Measurements from ENCODE around the gene RPS19BP1. TPM values are rescaled to one million over a fixed set of nuclear protein-coding genes. Genes with fewer than 3 reads are reported as not detected.

RPS19BP1 gene
- total RNA-seq, 2 donors from 2014 or later, result 65.5 to 70.3 TPM

DNA sequence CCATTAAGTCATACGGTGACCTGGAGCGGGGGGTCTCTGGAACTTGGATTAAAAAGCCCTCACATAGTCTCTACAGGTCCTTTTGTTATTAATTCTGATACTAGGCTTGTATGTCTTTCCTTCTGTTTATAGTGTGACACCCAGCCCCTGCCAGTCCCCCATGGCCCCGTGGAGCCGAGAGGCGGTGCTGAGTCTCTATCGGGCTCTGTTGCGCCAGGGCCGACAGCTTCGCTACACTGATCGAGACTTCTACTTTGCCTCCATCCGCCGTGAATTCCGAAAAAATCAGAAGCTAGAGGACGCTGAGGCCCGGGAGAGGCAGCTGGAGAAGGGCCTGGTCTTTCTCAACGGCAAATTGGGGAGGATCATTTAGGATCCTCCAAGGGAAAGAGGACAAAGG lies 28.5 kb downstream of the RPS19BP1 start:
- no peaks in the 10 kb centered on the region for H3K27me3 ChIP-seq (ENCODE audit: control insufficient read depth, insufficient read depth, low read length, poor library complexity, severe bottlenecking)
- no peaks in the 10 kb centered on the region for H3K9me3 ChIP-seq (ENCODE audit: control insufficient read depth, low read length)
- no peak for DNase-seq
- H3K36me3 Mint-ChIP-seq (ENCODE audit: low read depth), result peaks cover 46% of the 10 kb centered on the region
- H3K27ac ChIP-seq (ENCODE audit: low read depth, low read length), result no peak overlapping the region
- peaks cover 16% of the 10 kb centered on the region for H3K4me1 ChIP-seq (ENCODE audit: control insufficient read depth, insufficient read depth, low read length)
- no peak overlapping the region for H3K9ac ChIP-seq (ENCODE audit: extremely low read depth, low read length, poor library complexity, severe bottlenecking)
- H3K27me3 Mint-ChIP-seq (ENCODE audit: insufficient read depth), result peaks cover 43% of the 10 kb centered on the region
- no peaks in the 10 kb centered on the region for H3K9me3 Mint-ChIP-seq
- 94 to 95% methylated on average over 14 to 16 of the region's 16 CpGs for WGBS, 2 experiments (ENCODE audit: insufficient coverage in 1 of 2, insufficient read length in 1 of 2)
- peaks cover 21% of the 10 kb centered on the region for H3K4me1 Mint-ChIP-seq
- peak overlapping the region; percentile 87 for H3K4me3 Mint-ChIP-seq
- TF ChIP-seq CTCF (conservative IDR thresholded peaks at IDR 0.05), result no peak
- H3K4me3 ChIP-seq (ENCODE audit: low read length), result no peak overlapping the region
- H3K27ac Mint-ChIP-seq, result no peak overlapping the region
- H3K36me3 ChIP-seq (ENCODE audit: control insufficient read depth, insufficient read depth, low read length), result peaks cover 56% of the 10 kb centered on the region

DNA sequence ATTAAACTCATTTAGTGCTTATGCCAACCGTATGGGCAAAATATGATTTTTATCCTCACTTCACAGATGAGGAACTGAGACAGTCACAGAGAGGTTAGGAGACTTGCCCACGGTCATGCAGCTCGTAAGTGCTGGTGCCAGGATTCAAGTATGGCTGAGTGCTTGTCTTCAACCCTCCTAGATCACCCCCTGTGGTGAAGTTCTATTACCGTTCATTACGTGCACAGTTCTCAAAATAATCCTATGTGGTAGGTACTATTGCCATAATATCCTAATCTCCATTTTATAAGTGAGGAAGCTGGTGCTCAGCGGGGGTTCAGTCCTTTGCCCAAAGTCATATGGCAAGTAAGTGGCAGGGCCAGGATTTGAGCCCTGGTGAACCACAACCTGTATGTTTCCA lies 28.9 kb downstream of the RPS19BP1 start:
- Histone ChIP-seq H3K4me1 (ENCODE audit: control insufficient read depth, insufficient read depth, low read length) (peaks cover 16% of the 10 kb centered on the region), H3K4me3 (ENCODE audit: low read length) (peak overlapping the region; percentile 96), H3K27ac (ENCODE audit: low read depth, low read length) (no peak overlapping the region), H3K36me3 (ENCODE audit: control insufficient read depth, insufficient read depth, low read length) (peaks cover 51% of the 10 kb centered on the region), H3K27me3 (ENCODE audit: control insufficient read depth, insufficient read depth, low read length, poor library complexity, severe bottlenecking) (no peaks in the 10 kb centered on the region), H3K9me3 (ENCODE audit: control insufficient read depth, low read length) (no peaks in the 10 kb centered on the region), H3K9ac (ENCODE audit: extremely low read depth, low read length, poor library complexity, severe bottlenecking) (no peak overlapping the region)
- Mint-ChIP-seq H3K9me3 (no peaks in the 10 kb centered on the region), H3K4me3 (peak overlapping the region; percentile 87), H3K36me3 (ENCODE audit: low read depth) (peaks cover 43% of the 10 kb centered on the region), H3K27me3 (ENCODE audit: insufficient read depth) (peaks cover 44% of the 10 kb centered on the region), H3K27ac (no peak overlapping the region), H3K4me1 (peaks cover 24% of the 10 kb centered on the region)
- TF ChIP-seq CTCF (conservative IDR thresholded peaks at IDR 0.05), result no peak
- 86 to 93% methylated on average over 4 to 5 of the region's 6 CpGs for WGBS, 2 experiments (ENCODE audit: insufficient coverage in 1 of 2, insufficient read length in 1 of 2)
- DNase-seq, result no peak

DNA sequence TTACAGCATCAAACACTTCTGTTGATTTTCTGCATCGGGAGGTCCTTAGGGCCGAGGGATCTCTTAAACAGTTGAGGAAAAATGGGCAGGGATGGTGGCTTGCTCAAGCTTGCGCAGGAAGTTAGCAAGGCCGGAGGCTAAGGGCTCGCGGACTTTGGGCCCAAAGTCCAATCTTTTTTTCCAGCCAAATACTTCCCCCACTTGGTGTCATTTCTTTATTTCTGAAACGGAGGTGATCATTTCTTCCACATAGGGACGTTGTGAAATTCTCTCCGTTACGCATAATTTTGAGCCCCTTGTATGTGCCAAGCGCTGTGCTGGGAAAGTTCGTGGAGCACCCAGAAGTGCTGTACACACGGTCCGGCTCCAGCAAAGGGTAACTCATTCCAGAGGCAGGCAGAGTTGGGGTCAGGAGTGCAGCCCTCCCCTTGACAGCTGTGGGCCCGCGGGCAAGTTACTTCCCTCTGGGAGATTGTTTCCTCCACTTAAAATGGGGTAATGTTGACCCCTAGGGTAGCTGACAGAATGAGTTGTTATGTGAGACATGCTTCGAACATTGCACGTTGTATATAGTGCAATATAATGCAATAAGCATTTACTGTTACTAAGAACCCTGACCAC lies 29.6 kb downstream of the RPS19BP1 start:
- H3K36me3 ChIP-seq (ENCODE audit: control insufficient read depth, insufficient read depth, low read length), result peaks cover 44% of the 10 kb centered on the region
- Mint-ChIP-seq H3K9me3 (no peaks in the 10 kb centered on the region), H3K36me3 (ENCODE audit: low read depth) (peaks cover 36% of the 10 kb centered on the region), H3K27me3 (ENCODE audit: insufficient read depth) (peaks cover 44% of the 10 kb centered on the region), H3K27ac (no peak overlapping the region), H3K4me3 (peak overlapping the region; percentile 87), H3K4me1 (peaks cover 24% of the 10 kb centered on the region)
- no peak for DNase-seq
- H3K9ac ChIP-seq (ENCODE audit: extremely low read depth, low read length, poor library complexity, severe bottlenecking), result peak overlapping the region; percentile 57
- peak overlapping the region; percentile 32 for H3K27ac ChIP-seq (ENCODE audit: low read depth, low read length)
- 34 to 36% methylated on average over 13 to 17 of the region's 18 CpGs for WGBS, 2 experiments (ENCODE audit: insufficient coverage in 1 of 2, insufficient read length in 1 of 2)
- TF ChIP-seq CTCF (conservative IDR thresholded peaks at IDR 0.05), result no peak
- no peaks in the 10 kb centered on the region for H3K9me3 ChIP-seq (ENCODE audit: control insufficient read depth, low read length)
- peaks cover 21% of the 10 kb centered on the region for H3K4me1 ChIP-seq (ENCODE audit: control insufficient read depth, insufficient read depth, low read length)
- H3K27me3 ChIP-seq (ENCODE audit: control insufficient read depth, insufficient read depth, low read length, poor library complexity, severe bottlenecking), result no peaks in the 10 kb centered on the region
- H3K4me3 ChIP-seq (ENCODE audit: low read length), result peak overlapping the region; percentile 96
